ENCODE results near the gene NTF3. TPM values are rescaled to one million over a fixed set of nuclear protein-coding genes. Genes with fewer than 3 reads are reported as not detected.

Gene NTF3
- total RNA-seq, 1 donor: not detected

DNA sequence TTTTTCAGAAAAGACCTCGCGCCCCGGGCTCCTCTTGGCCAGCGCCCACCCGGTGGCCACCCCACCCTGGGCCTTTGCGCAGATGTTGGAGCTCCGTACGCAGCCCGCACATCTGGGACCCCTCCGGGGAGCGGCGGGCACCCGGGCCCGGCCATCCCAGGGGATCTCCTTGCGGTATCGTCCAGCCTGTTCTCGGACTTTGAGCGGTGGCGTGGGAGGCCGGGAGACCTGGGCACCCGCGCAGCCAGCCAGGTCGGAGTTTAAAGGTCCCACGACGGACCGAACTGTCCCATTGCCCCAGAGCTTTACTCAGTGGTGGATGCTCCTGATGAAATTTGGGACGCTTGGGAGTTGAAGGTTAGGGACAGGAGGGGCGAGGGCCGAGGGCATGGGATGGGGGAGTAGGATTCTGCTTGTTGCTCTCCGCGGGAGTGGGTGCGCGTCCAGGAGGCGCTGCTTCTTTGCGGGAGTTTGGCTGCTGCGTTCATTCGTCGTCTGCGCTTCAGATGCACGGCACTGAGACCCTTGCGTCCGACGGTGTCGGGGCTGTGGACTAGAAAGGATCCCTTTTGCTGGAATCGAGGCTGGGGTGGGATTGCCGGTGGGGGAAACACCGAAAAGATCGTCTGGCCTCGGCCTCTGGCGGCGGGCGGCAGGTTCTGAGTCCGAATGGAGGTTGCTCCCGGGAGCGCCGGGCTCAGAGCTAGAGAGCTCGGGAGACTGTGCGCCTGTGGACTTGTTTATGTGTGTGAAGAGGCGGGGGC is 1.4 kb downstream of the NTF3 start:
- no peak for DNase-seq (ENCODE audit: low read depth)
- TF ChIP-seq, protein P1, sequence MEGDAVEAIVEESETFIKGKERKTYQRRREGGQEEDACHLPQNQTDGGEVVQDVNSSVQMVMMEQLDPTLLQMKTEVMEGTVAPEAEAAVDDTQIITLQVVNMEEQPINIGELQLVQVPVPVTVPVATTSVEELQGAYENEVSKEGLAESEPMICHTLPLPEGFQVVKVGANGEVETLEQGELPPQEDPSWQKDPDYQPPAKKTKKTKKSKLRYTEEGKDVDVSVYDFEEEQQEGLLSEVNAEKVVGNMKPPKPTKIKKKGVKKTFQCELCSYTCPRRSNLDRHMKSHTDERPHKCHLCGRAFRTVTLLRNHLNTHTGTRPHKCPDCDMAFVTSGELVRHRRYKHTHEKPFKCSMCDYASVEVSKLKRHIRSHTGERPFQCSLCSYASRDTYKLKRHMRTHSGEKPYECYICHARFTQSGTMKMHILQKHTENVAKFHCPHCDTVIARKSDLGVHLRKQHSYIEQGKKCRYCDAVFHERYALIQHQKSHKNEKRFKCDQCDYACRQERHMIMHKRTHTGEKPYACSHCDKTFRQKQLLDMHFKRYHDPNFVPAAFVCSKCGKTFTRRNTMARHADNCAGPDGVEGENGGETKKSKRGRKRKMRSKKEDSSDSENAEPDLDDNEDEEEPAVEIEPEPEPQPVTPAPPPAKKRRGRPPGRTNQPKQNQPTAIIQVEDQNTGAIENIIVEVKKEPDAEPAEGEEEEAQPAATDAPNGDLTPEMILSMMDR (IDR thresholded peaks at IDR 0.05; ENCODE audit: insufficient read depth, low read length): no peak
- no peak overlapping the region for H3K4me3 ChIP-seq (ENCODE audit: low read depth, low read length)

DNA sequence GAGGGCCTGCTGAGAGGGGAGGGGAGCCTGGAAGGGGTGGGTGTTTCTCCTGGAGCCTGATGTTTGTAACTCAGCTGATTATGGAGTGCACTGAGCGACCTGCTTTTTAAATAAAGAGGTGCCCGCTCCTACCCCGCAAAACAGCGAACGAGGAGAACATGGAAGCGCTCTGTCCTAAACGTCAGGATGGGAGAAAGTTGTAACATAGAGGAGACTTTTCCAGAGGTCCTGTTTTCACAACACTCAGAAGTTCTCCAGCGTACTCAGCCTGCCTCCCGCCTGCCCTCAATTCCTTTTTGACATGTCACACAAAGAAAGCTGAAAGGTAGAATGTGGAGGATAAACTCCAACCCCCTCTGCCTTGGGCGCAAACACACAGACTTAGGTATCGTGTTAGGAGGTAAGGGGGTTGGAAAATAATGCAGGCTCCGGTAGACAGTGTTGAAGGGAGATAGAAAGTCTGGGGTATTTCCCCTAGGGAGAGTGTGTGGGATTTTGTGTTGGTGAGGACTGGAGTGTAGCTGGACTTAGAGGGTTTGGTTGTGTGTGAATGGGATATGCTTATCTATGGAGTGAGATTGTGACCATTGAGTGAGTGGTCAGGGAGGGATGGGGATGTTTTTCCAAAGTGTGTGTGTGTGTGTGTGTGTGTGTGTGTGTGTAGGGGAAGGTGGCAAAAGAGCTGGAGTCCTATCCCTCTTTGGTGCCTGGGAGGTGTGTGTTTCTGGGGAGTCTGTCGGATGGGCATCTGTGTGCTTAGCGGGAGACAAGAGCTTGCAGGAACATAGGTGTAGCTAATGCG is 2.1 kb downstream of the NTF3 start:
- TF ChIP-seq, protein P1 (IDR thresholded peaks at IDR 0.05; ENCODE audit: insufficient read depth, low read length): no peak
- no peak overlapping the region for H3K4me3 ChIP-seq (ENCODE audit: low read depth, low read length)

DNA sequence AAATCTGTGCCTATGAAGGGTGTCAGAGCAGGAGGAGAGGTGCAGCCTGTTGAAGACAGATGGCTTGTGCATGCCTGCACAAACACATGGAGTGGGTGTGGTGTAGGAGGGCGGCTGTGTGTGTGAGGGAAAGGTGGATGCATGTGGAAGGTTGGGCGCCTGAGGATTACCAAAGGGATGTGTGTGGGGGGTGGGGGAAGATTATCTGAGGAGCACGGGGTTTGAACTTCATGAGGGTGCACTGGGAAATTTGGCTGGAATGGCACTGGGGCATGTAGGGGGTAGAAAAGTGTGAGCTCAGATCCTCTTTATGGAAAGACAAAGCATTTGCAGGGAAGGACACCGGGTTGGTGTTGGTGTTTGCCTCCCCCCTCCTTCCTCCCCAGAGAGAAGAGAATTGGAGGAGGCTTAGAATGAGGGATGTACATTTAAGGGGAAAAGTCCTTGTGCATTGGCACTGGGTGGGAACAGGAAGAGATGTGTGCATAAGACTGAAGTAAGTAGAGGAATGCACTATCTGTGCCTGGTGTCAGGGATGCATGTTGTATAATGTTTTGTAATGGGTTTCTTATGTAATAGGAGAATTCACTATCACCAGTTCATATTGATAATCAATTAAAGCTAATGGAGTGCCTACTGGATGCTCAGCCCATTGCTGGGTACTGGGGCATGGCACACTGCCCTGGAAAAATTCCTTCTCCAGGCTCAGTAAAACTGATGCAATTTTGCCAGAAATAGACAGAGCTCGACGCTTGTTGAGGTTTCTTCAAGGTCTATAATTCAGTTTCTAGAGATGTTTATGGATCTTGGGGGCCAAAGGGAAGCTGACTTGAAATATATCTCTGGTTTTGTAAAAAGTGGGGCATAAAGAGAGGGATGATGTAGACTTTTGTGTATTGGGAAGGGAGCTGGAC is 3.0 kb downstream of the NTF3 start:
- TF ChIP-seq, protein P1 (IDR thresholded peaks at IDR 0.05; ENCODE audit: insufficient read depth, low read length): no peak
- no peak overlapping the region for H3K4me3 ChIP-seq (ENCODE audit: low read depth, low read length)
- no peak for DNase-seq (ENCODE audit: low read depth)

More for the DNA sequence above, 2.1 kb downstream of the NTF3 start:
- no peak for DNase-seq (ENCODE audit: low read depth)

DNA sequence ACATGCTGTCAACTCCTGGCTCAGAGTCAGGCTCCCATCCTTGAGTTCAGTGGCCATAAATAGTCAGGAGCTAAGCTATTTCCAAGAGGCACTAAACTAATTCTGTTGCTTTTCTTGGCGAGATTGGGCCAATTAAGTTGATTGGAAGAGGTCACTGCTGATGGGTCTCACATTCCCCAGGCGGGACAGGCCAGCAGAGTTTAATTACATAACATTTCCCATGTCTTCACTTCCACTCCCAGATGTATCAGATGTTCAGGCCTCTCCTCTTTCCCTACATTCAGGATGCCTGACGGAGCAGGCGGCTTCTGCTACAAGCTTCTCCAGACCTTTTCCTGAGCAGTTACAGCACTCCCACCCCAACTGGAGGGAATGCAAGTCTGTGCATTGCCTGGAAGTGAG is 5.3 kb downstream of the NTF3 start:
- DNase-seq (ENCODE audit: low read depth): no peak
- no peak overlapping the region for H3K4me3 ChIP-seq (ENCODE audit: low read depth, low read length)
- TF ChIP-seq, protein P1 (IDR thresholded peaks at IDR 0.05; ENCODE audit: insufficient read depth, low read length): no peak

DNA sequence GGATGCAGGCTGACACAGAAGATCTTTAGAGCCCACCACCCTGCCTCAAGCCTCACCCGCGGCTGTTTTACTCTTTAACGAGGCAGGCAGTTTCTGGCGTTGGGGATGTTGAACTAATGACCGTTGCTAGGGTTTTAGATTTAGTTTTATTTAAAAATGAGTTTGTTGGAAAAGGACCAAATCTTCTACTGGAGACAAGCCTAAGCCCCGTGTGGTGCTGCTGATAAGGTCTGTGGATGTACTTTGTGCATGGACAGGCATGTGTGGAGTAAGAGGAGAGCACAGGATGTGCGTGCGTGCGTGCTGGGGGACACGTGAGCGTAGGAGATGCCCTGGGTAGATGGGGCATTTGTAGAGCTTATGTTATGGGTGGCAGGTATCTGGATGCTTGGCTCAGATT is 5.7 kb downstream of the NTF3 start:
- TF ChIP-seq, protein P1 (IDR thresholded peaks at IDR 0.05; ENCODE audit: insufficient read depth, low read length): no peak
- H3K4me3 ChIP-seq (ENCODE audit: low read depth, low read length): no peak overlapping the region
- no peak for DNase-seq (ENCODE audit: low read depth)

DNA sequence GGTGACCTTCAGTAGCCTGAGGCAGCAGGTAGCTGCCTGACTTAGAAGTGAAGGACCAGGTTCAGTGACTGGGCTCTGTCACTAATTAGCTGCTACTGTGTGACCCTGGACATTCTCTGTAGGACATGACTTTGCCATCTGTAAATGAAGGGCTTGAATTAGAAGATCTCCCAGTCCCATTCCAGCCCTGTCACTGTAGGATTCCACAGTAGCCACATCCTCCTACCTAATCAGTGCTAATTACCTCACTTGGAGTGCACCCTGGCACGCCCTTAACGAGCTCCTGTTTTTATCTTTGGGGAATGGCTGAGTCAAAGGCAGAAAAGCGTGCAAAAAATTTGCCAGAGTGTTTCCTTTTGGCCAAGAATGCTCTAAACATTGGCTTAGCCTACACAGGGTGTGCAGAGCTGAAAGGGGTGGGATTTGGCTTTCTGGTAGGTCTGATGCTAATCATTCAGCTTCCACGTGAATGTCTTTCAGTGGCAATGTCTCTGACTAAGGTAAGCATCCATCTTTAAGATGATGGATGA is 6.8 kb downstream of the NTF3 start:
- no peak overlapping the region for H3K4me3 ChIP-seq (ENCODE audit: low read depth, low read length)
- TF ChIP-seq, protein P1 (IDR thresholded peaks at IDR 0.05; ENCODE audit: insufficient read depth, low read length): no peak
- peak; percentile 13 for DNase-seq (ENCODE audit: low read depth)
